ACC112 (cell line): ENCODE results near the gene FGFBP3.

Experiments used
- H2AFZ ChIP-seq: fragments of 200-600 bp; sonication (generic); one replicate; pipeline ENCODE4 v1.6.0; 2017; ENCODE audit warnings: antibody characterized with exemption, low read length; ENCODE audit not compliant: unreplicated experiment
- H3K27ac ChIP-seq: fragments of 200-600 bp; sonication (generic); 2 replicates; pipeline ENCODE4 v1.5.1; 2014; ENCODE audit warnings: low read depth, mild to moderate bottlenecking, antibody characterized with exemption, low read length, moderate library complexity
- H3K27me3 ChIP-seq: fragments of 200-600 bp; sonication (generic); 2 replicates; pipeline ENCODE4 v1.6.1; 2014; ENCODE audit warnings: mild to moderate bottlenecking, antibody characterized with exemption, low read length, moderate library complexity, mixed read lengths; ENCODE audit not compliant: insufficient read depth
- H3K36me3 ChIP-seq: fragments of 200-600 bp; sonication (generic); 2 replicates; pipeline ENCODE4 v1.6.1; 2016; ENCODE audit warnings: mild to moderate bottlenecking, antibody characterized with exemption, low read length, moderate library complexity, mixed read lengths; ENCODE audit not compliant: insufficient read depth
- H3K4me1 ChIP-seq: fragments of 200-600 bp; sonication (generic); one replicate; pipeline ENCODE4 v1.6.1; 2016; ENCODE audit warnings: low read length, mixed read lengths; ENCODE audit not compliant: insufficient read depth, unreplicated experiment, control insufficient read depth
- H3K4me3 ChIP-seq: fragments of 200-600 bp; sonication (generic); 2 replicates; pipeline ENCODE4 v1.5.1; 2014; ENCODE audit warnings: mild to moderate bottlenecking, low read depth, low read length
- H3K79me2 ChIP-seq: fragments of 200-600 bp; sonication (generic); one replicate; pipeline ENCODE4 v1.6.0; 2016; ENCODE audit warnings: low read length; ENCODE audit not compliant: control insufficient read depth, unreplicated experiment, insufficient read depth

Gene FGFBP3

DNA sequence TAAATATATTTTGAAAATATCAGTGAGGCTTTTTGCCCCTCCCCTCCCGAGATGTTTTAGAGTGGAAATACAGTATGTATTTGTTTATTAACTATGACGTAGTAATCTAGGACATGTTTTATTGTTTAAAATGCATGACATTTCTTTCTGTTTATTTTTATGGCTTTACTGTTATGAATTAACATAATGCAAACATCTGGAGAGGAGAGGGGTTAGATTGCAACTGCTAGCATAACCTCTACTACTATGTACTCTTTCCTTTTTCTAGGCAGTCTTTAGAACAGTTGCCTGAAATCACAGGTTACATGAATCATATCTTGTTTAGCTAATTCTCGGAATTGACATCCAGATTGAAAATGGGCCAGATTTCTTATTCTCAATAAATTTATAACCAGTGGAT is 21.7 kb upstream of the FGFBP3 start:
- Histone ChIP-seq H3K4me1 (peaks cover 7% of the 10 kb centered on the region), H3K36me3 (peaks cover 4% of the 10 kb centered on the region), H3K79me2 (peaks cover 84% of the 10 kb centered on the region), H3K4me3 (no peak overlapping the region), H3K27me3 (no peaks in the 10 kb centered on the region), H2AFZ (no peak overlapping the region), H3K27ac (no peak overlapping the region)

DNA sequence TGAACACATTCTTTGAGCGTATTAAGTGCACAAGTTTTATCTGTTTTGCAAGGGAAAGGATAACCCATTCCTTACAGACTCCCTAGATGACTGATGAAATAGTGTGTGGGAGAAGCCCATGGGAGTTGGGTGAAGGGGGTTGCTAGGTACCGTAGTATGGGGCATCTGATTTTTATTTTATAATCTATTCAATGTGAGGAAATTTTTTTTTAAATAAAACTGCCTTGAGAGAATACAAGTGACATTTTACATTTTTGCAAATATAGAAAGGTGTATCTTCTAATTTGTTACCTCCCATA is 15.7 kb upstream of the FGFBP3 start:
- Histone ChIP-seq H3K36me3 (no peaks in the 10 kb centered on the region), H3K27me3 (no peaks in the 10 kb centered on the region), H3K27ac (no peak overlapping the region), H3K4me1 (peaks cover 10% of the 10 kb centered on the region), H3K79me2 (peaks cover 58% of the 10 kb centered on the region), H3K4me3 (peak overlapping the region; percentile 90), H2AFZ (no peak overlapping the region)

DNA sequence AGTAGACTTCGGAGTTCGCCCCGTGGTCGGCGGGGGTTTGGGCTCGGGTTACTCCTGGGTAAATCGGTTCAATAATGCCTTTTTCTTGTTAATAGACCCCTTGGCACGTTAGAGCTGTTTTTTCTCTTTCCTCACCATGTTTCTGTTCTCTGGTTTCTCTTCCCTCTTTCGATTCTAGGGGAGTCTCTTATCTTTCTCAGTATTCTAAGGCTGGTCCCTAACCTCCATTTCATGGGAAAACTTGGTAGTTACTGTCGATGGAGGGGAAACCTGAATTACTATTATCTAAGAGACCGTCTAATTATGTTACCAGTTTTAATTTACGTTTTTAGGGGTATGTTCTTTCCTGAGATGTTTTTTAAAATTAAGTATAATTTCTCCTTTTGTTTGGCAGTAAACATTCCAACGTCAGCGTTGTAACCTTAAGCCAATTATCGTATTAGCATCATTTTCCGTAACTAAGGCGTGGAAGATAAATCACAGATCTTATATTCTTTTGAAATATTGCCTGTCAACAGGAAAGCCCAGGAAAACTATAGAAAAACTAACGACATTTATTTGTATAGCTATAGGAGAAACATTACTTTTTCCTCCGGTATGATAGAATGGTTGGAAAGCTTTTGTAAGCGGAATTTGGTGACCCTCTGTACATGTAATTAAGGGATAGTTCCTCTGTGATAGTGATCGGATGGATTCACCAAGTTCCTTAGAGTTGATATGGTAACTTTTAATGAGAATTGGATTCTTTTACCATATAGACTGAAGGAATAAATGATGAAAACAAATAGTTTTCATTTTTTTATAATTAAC is 15.1 kb upstream of the FGFBP3 start:
- Histone ChIP-seq H2AFZ (peak overlapping the region; percentile 92), H3K4me1 (peaks cover 10% of the 10 kb centered on the region), H3K4me3 (peak overlapping the region; percentile 90), H3K36me3 (no peaks in the 10 kb centered on the region), H3K79me2 (peaks cover 57% of the 10 kb centered on the region), H3K27ac (peak overlapping the region; percentile 83), H3K27me3 (no peaks in the 10 kb centered on the region)

DNA sequence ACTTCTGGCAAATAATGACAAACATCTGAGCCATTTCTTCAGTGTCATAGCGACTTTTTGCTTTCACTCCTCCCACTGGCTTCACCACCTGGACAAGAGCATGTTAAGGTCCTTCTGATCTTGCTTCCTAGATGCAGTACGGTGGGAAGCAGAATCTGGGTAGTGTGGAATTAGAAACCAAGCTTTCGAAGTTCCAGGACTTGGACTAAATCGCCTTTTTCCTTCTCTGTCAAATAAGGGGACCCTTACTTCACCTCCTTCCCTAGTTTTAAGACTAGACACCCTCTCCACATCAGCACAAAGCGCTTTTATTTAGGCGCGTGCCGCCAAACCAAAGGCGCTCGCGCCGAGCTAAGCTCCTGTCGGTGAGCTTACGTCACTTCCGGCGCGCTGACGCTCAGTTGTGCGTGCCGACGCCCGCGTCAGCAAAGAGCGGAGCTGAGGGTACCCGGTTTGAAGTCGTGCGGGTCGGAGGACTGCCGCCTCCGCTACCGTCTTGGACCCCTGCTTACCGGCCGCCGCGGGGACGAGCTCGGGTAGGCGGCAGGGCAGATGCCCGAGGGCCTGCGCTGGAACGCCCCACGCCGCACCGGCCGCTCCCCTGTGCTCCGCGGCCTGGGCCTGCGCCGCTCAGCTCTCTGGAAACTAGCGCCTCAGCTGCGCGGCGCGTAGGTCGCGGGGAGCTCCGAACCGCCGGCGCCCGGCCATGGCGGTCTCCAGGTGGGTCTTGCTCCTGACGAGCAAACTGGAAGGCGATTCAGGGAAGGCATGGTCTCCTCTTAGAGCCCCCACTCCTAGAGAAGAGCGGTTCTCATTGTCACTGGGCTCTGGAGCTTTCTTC is 14.3 kb upstream of the FGFBP3 start, which contains the start of gene BTAF1:
TSS of gene BTAF1 (plus strand) at position 400 of the 841 bp plus-strand sequence. CDS start at position 707, 307 bp downstream.
- Histone ChIP-seq H3K4me3 (peak within 1 kb of the TSS; percentile 90), H3K36me3 (no peaks in the 10 kb centered on the region), H3K27ac (peak within 1 kb of the TSS; percentile 83), H3K27me3 (no peaks in the 10 kb centered on the region), H3K79me2 (peaks cover 48% of the 10 kb centered on the region), H2AFZ (peak within 1 kb of the TSS; percentile 92), H3K4me1 (peaks cover 10% of the 10 kb centered on the region)

DNA sequence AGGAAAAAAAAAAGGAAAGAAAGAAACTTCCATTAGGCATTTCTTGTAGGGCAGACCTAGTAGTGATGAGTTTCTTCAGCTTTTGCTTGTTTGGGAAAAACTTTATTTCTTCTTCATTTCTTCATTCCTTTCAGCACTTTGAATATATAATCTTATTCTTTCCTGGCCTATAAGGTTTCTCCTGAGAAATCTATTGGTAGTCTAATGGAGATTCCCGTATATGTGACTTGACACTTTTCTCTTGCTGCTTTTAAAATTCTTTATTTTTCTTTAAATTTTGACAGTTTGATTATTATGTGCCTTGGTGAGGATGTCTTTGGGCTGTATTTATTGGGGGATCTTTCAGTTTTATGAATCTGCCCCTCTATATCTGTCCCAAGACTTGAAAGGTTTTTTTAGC is 10.4 kb upstream of the FGFBP3 start:
- Histone ChIP-seq H3K4me1 (peaks cover 5% of the 10 kb centered on the region), H3K27ac (no peak overlapping the region), H3K36me3 (no peaks in the 10 kb centered on the region), H3K79me2 (peaks cover 9% of the 10 kb centered on the region), H3K4me3 (no peak overlapping the region), H2AFZ (no peak overlapping the region), H3K27me3 (0 out of 2 replicates have a peak, but pooled peaks cover 2% of the 10 kb centered on the region)

DNA sequence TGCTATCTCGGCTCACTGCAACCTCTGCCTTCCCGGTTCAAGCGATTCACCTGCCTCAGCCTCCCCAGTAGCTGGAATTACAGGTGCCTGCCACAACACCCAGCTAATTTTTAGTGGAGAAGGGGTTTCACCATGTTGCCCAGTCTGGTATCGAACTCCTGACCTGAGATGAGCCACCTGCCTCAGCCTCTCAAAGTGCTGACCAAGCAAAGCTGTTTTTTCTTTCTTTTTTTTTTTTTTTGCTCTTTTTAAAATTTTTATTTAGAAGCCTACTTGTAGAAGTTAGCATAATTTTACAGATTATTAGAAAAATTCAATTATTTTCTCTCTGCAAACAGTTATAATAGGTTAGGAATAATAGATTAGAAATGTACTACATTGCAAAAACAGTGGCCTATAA is 1.2 kb upstream of the FGFBP3 start:
- Histone ChIP-seq H3K36me3 (no peaks in the 10 kb centered on the region), H3K4me1 (no peaks in the 10 kb centered on the region), H3K79me2 (no peaks in the 10 kb centered on the region), H2AFZ (no peak overlapping the region), H3K4me3 (no peak overlapping the region), H3K27me3 (0 out of 2 replicates have a peak, but pooled peaks cover 3% of the 10 kb centered on the region), H3K27ac (no peak overlapping the region)

DNA sequence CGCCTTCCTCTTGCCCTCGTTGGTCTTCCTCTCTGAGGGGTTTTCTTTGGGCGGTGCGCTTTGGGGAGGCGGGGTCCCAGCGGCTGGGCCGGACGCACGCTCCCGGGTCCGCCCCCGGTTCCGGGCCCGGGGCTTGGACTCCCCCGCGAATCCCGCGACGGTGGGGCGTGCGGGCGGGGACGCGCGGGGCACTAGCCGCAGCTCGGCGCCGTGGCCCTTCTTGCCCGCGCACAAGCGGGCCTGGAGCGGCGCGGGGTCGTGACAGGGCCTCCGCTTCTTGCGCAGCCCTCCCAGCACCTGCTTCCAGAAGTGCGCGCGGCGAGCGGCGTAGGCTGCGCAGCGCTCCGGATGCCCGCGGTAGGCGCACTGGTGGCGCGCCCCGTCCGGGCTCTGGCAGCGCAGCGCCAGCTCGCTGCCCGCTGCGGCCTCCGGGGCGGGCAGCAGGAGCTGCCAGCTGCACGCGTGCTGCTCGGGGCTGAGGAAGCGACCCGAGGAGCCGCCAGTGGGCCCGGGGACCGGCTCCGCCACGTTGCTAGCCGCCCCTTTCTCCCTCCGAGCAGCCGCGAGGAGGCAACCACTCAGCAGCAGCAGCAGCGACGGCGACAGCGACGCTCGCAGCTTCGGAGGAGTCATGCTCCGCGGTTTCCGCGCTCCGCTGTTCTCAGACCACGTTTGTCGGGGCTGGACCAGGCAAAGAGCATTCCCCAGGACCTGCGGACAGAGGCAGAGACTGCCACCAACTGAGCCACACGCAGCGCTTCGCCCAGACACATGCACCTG is 759 bp downstream of the FGFBP3 start:
- Histone ChIP-seq H2AFZ (peak overlapping the region; percentile 89), H3K4me3 (peak overlapping the region; percentile 83), H3K27me3 (no peaks in the 10 kb centered on the region), H3K4me1 (no peaks in the 10 kb centered on the region), H3K27ac (no peak overlapping the region), H3K36me3 (no peaks in the 10 kb centered on the region), H3K79me2 (no peaks in the 10 kb centered on the region)

DNA sequence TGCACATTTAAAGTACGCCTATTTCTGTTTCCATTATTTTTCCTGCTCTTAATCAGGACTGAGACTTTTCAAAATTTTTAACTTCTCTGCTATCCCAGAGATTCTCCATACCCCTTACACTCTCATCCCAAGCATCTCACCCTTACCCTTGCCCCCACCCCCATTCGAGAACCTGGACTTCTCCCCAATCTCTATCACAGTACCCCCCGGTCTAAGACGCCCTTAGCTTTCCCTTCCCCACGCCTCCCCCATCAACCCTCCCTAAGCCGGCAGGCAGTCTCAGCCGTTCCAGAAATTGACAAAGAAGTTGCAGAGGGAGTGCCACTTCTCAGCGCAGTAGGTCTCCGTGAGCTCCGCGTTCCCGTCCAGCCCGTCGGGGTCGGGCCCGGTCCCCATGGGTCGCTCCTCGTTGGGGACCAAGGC is 1.4 kb downstream of the FGFBP3 start:
- Histone ChIP-seq H2AFZ (peak overlapping the region; percentile 89), H3K27ac (no peak overlapping the region)

DNA sequence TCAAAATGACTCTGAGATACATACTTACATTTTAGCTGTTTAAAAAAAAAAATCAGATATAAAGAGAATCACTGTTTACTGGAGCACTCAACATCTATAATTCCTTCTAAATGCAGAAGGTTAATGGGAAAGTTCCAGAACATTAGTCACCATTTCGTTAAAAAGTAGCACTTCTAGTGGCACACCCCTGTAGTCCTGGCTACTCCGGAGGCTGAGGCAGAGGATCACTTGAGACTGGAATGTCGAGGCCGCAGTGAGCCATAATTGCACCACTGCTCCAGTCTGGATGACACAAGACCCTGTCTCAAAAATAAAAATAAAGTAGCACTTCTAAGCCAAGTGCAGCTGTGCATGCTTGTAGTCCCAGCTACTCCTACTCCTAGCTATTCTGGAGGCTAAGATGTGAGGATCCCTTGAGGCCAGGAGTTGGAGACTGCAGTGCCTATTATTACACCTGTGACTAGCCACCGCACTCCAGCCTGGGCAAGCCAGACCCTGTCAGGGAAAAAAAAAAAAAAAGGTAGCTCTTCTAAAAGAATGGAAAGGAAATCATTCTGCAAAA is 2.2 kb downstream of the FGFBP3 start:
- H3K79me2 ChIP-seq, result no peaks in the 10 kb centered on the region
- H3K27me3 ChIP-seq, result no peaks in the 10 kb centered on the region
- peak overlapping the region; percentile 83; the same call in 1 of the 2 replicates for H3K4me3 ChIP-seq
- no peak overlapping the region for H2AFZ ChIP-seq
- H3K27ac ChIP-seq, result no peak overlapping the region
- H3K36me3 ChIP-seq, result no peaks in the 10 kb centered on the region
- peaks cover 7% of the 10 kb centered on the region for H3K4me1 ChIP-seq

More for the DNA sequence above, 1.4 kb downstream of the FGFBP3 start:
- no peaks in the 10 kb centered on the region for H3K79me2 ChIP-seq
- H3K4me3 ChIP-seq, result peak overlapping the region; percentile 83
- H3K27me3 ChIP-seq, result no peaks in the 10 kb centered on the region
- no peaks in the 10 kb centered on the region for H3K36me3 ChIP-seq
- H3K4me1 ChIP-seq, result no peaks in the 10 kb centered on the region
